Spinal cord (tissue), 10 donors: ENCODE data around the gene TOM1L1. TPM values are rescaled to one million over a fixed set of nuclear protein-coding genes. Genes with fewer than 3 reads are reported as not detected.
A peak's percentile ranks its signal among the peaks of the same experiment; 100 is the strongest.

Source experiments
- DNase-seq, 6 donors: peaks; one replicate each; pipeline versions ENCODE4 v3.0.0 to v3.0.0-alpha.2; 2013 to 2015; ENCODE audit warnings: low spot score in 6 of 6, low read depth in 4 of 6
- H3K27ac ChIP-seq: one replicate; pipeline ENCODE4 v1.5.1; 2013; ENCODE audit warnings: low read depth, low read length, control low read depth
- H3K27me3 ChIP-seq: one replicate; pipeline ENCODE4 v1.6.1; 2013; ENCODE audit warnings: low read length; ENCODE audit not compliant: control insufficient read depth, insufficient read depth
- H3K36me3 ChIP-seq: one replicate; pipeline ENCODE4 v1.6.1; 2013; ENCODE audit warnings: low read length; ENCODE audit not compliant: control insufficient read depth, insufficient read depth
- H3K4me1 ChIP-seq: one replicate; pipeline ENCODE4 v1.6.1; 2013; ENCODE audit warnings: low read length; ENCODE audit not compliant: control insufficient read depth, insufficient read depth
- H3K4me3 ChIP-seq: one replicate; pipeline ENCODE4 v1.5.1; 2013; ENCODE audit warnings: low read depth, low read length, control low read depth
- H3K9me3 ChIP-seq: one replicate; pipeline ENCODE4 v1.6.1; 2013; ENCODE audit warnings: low read length; ENCODE audit not compliant: control insufficient read depth, insufficient read depth
- WGBS: methylation state at CpG from one replicate; pipeline ENCODE4 v1.1.5; 2013; ENCODE audit warnings: missing lambda C conversion rate; ENCODE audit not compliant: insufficient coverage; 5-methylcytosine and 5-hydroxymethylcytosine counted together
- polyA plus RNA-seq, 2 donors: library from polyadenylated mRNA; unstranded; fragments of 120-200 nt; gene quantifications; one replicate each; pipeline ENCODE4 v1.2.1, GENCODE V29; 2013; ENCODE audit not compliant: insufficient read length in 2 of 2
- total RNA-seq, 2 donors: library from RNA; depleted of rRNA in 1 of 2; stranded (reverse); fragments of 120-200 nt in 1 of 2; fragments of >200 nt in 1 of 2; gene quantifications; one replicate each; pipeline versions ENCODE4 v1.2.3 to v1.2.4, GENCODE V29; 2013 to 2014
- donor health status: healthy.

Gene TOM1L1
- total and polyA plus RNA-seq, 4 donors: 17.2 to 32.3 (median 24.3) TPM

DNA sequence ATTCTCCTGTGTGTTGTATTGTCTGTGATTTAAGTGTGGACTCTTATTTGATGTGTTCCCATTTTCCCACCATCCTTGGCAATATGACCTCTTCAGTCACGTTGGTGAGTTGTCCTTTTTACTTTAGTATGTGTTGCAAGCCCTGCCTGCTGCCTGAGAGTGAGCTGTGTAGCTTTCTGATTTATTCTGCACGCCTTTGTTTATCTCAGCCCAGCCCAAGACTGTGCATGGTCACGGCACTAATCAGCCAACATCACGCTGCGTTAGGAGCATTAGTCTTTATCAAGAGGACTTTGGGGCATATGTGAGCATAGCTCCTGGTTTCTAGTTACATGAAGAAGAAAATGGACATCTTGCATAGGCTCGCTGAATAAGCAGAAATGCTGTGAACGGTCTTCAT, 6.0 kb downstream of the TOM1L1 start:
- Histone ChIP-seq H3K27me3 (no peaks in the 10 kb centered on the region), H3K27ac (no peak overlapping the region), H3K4me3 (no peak overlapping the region), H3K36me3 (no peaks in the 10 kb centered on the region), H3K4me1 (peaks cover 6% of the 10 kb centered on the region), H3K9me3 (no peaks in the 10 kb centered on the region)
- WGBS: 30% methylated on average over 5 of the region's 7 CpGs
- DNase-seq: peak in 1 of 6 donors; percentile 53

DNA sequence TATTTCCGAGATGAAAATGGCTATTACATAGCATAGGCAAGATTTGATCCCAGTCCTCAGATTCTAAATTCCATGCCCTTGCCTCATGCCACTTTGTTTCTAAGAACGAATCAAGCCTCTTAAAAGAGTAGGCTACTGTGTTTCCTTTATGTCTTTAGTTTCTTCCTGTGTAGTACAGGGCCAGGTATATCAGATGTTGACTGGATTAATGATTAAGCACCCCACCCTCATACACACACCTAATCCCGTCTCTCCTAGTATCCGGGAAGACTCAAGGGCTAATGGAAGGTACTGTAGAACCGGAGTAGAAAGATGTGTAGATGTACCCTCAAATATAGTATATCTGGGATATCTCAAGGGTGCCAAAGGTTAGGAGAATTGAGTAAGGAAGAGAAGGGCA, 6.7 kb downstream of the TOM1L1 start:
- no peaks in the 10 kb centered on the region for H3K27me3 ChIP-seq
- no CpG with 5 or more reads among the region's 5 CpGs for WGBS
- peaks cover 4% of the 10 kb centered on the region for H3K4me1 ChIP-seq
- DNase-seq: no peak
- H3K27ac ChIP-seq: no peak overlapping the region
- no peak overlapping the region for H3K4me3 ChIP-seq
- H3K9me3 ChIP-seq: no peaks in the 10 kb centered on the region
- no peaks in the 10 kb centered on the region for H3K36me3 ChIP-seq

DNA sequence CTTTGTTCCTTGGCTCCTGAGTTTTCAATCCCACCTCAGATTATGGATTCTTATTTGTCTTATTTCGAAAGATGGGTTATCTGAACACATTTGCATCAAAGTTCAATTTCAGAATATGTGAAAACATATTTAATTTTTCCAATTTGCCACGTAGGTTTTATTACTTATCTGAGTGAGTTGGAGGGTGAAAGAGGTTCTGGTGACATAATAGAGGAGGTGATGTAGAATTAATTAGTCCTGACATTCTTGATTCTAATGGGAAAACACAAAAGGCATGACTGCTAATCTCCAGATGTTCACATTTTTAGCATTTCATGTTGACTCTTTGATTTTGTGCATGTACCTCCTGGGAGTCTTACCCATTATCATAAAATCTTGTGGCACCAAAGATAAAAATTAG, 9.1 kb downstream of the TOM1L1 start:
- Histone ChIP-seq H3K4me3 (no peak overlapping the region), H3K27ac (no peak overlapping the region), H3K9me3 (no peaks in the 10 kb centered on the region), H3K4me1 (no peaks in the 10 kb centered on the region), H3K27me3 (no peaks in the 10 kb centered on the region), H3K36me3 (no peaks in the 10 kb centered on the region)
- no peak for DNase-seq
- no CpG with 5 or more reads among the region's 2 CpGs for WGBS

DNA sequence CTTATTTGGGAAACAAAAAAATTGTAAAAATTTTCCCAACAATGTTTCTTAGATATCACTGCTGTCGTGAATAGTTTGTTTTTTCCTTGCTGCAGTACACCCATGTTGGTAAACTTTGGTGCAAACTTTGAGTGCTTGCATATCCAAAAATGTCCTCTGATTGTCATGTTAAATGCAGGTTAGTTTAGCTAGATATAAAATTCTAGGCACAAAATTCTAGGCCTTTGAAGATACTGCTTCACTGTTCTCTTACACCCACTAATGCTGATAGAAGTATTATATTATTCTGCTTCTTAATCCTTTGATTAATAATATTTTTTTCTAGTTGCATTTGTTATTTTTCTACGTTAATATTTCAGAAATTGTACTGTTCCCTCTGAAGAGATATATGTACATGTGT, 16.1 kb downstream of the TOM1L1 start:
- Histone ChIP-seq H3K36me3 (no peaks in the 10 kb centered on the region), H3K4me1 (peaks cover 6% of the 10 kb centered on the region), H3K27ac (no peak overlapping the region), H3K4me3 (no peak overlapping the region), H3K9me3 (no peaks in the 10 kb centered on the region), H3K27me3 (no peaks in the 10 kb centered on the region)
- WGBS: no CpG with 5 or more reads among the region's 2 CpGs
- no peak for DNase-seq

DNA sequence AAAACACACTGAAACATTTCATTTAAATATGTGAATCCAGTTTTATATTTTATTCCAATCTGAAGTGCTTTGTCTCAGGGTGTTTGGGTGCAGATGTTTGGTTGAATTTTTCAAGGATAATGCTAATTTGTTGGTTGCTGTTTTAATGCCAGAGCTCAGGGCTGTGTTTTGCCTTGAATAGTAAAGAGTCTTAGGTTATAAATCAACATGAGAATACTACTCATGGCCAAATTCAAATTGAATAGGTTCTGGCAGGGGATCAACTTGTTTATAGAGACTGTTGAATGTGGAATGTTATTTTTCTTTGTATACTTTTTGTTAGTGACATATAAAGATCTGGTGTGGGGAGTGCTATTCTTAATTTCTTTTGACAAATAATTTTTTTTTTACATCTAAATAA, 18.8 kb downstream of the TOM1L1 start:
- no peak overlapping the region for H3K27ac ChIP-seq
- no peaks in the 10 kb centered on the region for H3K27me3 ChIP-seq
- peak in 2 of 6 donors; percentile 32 to 41 for DNase-seq
- no peak overlapping the region for H3K4me3 ChIP-seq
- no peaks in the 10 kb centered on the region for H3K36me3 ChIP-seq
- peaks cover 6% of the 10 kb centered on the region for H3K4me1 ChIP-seq
- H3K9me3 ChIP-seq: no peaks in the 10 kb centered on the region

DNA sequence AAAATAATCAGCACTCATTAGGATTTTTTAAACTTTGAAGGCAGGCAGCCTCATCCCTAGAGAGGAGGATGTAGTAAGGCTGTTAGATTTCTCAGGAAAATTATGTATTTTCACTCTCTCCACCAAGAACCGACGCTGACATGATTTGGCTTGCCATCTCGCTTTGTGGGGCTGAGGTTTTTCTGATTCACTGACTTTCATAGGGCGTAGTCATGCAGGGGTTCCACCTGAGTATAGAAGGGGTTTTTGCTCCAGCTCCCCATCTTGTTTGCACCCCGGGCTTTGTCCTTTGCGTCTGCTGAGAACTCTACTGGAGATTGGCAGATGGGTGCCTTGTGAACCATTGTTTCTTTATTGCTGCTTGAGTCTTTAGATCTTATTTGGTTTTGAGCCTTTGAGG, 20.2 kb downstream of the TOM1L1 start:
- Histone ChIP-seq H3K27ac (no peak overlapping the region), H3K4me3 (no peak overlapping the region), H3K4me1 (peaks cover 6% of the 10 kb centered on the region), H3K9me3 (no peaks in the 10 kb centered on the region), H3K36me3 (no peaks in the 10 kb centered on the region), H3K27me3 (no peaks in the 10 kb centered on the region)
- DNase-seq: no peak
- WGBS: 90% methylated on average over 1 of the region's 6 CpGs

DNA sequence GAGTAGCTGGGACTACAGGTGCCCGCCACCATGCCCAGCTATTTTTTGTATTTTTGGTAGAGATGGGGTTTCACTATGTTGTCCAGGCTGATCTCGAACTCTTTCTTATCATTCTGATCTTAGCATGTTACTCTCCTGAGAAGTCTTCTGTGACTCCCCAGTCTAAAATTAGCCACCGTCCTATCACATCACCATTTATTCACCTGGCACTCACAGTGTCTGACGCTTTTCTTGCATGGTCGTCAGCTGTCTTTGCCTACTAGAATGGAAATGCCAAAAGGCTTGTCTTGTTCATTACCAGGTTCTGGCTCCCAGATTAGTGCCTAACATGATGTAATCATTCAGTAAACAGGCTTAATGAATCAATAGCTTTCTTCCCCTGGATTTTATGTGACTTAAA, 23.8 kb downstream of the TOM1L1 start:
- Histone ChIP-seq H3K36me3 (no peaks in the 10 kb centered on the region), H3K27me3 (no peaks in the 10 kb centered on the region), H3K27ac (no peak overlapping the region), H3K4me1 (peaks cover 6% of the 10 kb centered on the region), H3K9me3 (no peaks in the 10 kb centered on the region), H3K4me3 (no peak overlapping the region)
- DNase-seq: no peak
- WGBS: 90% methylated on average over 4 of the region's 5 CpGs

DNA sequence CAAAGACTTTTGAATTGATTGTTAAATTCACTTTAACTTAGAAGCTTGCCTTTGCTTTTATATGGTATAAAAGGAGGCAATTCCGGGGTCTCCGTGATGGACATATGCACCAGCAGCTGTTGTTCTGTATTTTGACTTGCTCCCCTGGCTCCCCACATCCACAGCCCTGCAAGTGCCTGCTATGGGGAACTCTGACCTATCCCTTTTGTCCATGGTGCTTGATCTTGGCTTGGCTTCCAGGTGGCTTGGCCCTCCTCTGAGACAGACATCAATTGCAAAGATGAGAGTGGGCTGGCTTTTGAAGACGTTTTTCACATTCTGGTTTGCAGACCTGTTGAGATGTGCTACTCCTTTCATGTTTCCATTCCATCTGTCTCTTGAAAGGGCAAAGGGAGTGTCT, 26.9 kb downstream of the TOM1L1 start:
- no peak overlapping the region for H3K4me3 ChIP-seq
- no peaks in the 10 kb centered on the region for H3K27me3 ChIP-seq
- peaks cover 3% of the 10 kb centered on the region for H3K36me3 ChIP-seq
- H3K27ac ChIP-seq: no peak overlapping the region
- WGBS: no CpG with 5 or more reads among the region's 3 CpGs
- no peaks in the 10 kb centered on the region for H3K4me1 ChIP-seq
- no peaks in the 10 kb centered on the region for H3K9me3 ChIP-seq
- no peak for DNase-seq

DNA sequence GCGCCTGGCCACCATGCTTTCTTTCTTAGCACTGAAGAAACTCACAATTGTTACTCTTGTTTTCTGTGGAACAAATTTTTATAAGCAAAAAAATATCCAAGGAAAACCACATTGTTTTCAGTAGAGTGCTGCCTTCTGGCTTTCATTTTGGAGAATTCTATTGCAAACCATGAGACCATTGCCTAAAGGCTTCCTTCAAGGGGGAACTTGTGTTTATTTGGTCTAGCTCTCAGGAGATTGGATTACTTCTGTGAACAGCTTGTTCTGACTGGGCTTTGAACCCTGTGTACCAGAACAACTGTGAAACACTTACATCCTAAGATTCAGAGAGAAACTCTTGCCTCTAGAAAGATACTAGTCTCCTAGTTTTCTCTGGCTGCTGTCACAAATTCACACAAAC, 32.1 kb downstream of the TOM1L1 start:
- Histone ChIP-seq H3K4me3 (no peak overlapping the region), H3K4me1 (no peaks in the 10 kb centered on the region), H3K36me3 (peaks cover 8% of the 10 kb centered on the region), H3K9me3 (no peaks in the 10 kb centered on the region), H3K27ac (no peak overlapping the region), H3K27me3 (no peaks in the 10 kb centered on the region)
- DNase-seq: no peak
- 100% methylated on average over 1 of the region's 1 CpG for WGBS

DNA sequence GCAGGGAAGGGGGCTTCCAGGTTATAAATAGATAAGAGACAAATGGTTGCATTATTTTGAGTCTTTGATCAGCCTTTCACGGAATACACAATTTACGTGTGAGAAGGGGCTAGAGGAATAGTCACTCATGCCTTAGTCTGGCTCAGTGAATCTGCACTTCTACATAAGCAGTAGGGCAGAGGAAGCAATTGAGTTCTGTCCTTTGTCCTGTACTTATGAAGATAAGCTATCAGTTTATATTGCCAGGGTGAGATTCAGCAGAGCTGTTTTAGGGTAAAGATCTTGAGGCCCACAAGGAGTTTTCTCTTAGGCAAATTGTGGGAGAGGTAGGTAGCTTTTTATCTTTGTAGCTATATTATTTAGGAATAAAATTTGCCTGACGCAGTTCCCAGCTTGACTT, 33.3 kb downstream of the TOM1L1 start:
- Histone ChIP-seq H3K4me1 (no peaks in the 10 kb centered on the region), H3K9me3 (no peaks in the 10 kb centered on the region), H3K27ac (no peak overlapping the region), H3K36me3 (peaks cover 8% of the 10 kb centered on the region), H3K27me3 (no peaks in the 10 kb centered on the region), H3K4me3 (no peak overlapping the region)
- DNase-seq: no peak
- WGBS: 100% methylated on average over 2 of the region's 3 CpGs
